Mesendoderm (in vitro differentiated cells): ENCODE data around the gene MACROH2A1. TPM values are rescaled to one million over a fixed set of nuclear protein-coding genes. Genes with fewer than 3 reads are reported as not detected.

ENCODE experiments used
- DNase-seq: peaks from one replicate; pipeline ENCODE4 v3.0.0; 2013
- H2AK5ac ChIP-seq: 2 replicates; pipeline ENCODE4 v1.6.1; 2013; ENCODE audit warnings: low read length, inconsistent platforms
- H2BK120ac ChIP-seq: 2 replicates; pipeline ENCODE4 v1.6.1; 2013; ENCODE audit warnings: low read depth, mild to moderate bottlenecking, low read length, moderate library complexity, mixed read lengths
- H2BK15ac ChIP-seq: replicated peaks from 2 replicates; pipeline ENCODE4 v1.6.1; 2013; ENCODE audit warnings: low read depth, mild to moderate bottlenecking, moderate library complexity
- H2BK5ac ChIP-seq: 2 replicates; pipeline ENCODE4 v1.6.1; 2013; ENCODE audit warnings: low read length, inconsistent platforms
- H3K18ac ChIP-seq: 2 replicates; pipeline ENCODE4 v1.6.1; 2013; ENCODE audit warnings: mild to moderate bottlenecking, low read length, mixed read lengths
- H3K23ac ChIP-seq: one replicate; pipeline ENCODE4 v1.6.1; 2013; ENCODE audit warnings: low read length
- H3K27ac ChIP-seq: 2 replicates; pipeline ENCODE4 v1.5.1; 2013; ENCODE audit warnings: low read depth, mild to moderate bottlenecking, inconsistent platforms, low read length, moderate library complexity
- H3K27me3 ChIP-seq: 2 replicates; pipeline ENCODE4 v1.6.1; 2013; ENCODE audit warnings: low read length, control low read depth, mild to moderate bottlenecking, inconsistent platforms; ENCODE audit not compliant: insufficient read depth, poor library complexity
- H3K36me3 ChIP-seq: 2 replicates; pipeline ENCODE4 v1.6.1; 2013; ENCODE audit warnings: low read length, inconsistent platforms; ENCODE audit not compliant: control insufficient read depth, insufficient read depth
- H3K4ac ChIP-seq: one replicate; pipeline ENCODE4 v1.6.1; 2013; ENCODE audit warnings: low read depth, mild to moderate bottlenecking, low read length, moderate library complexity
- H3K4me1 ChIP-seq: 2 replicates; pipeline ENCODE4 v1.6.1; 2013; ENCODE audit warnings: low read depth, low read length, inconsistent platforms; ENCODE audit not compliant: control insufficient read depth
- H3K4me2 ChIP-seq: 2 replicates; pipeline ENCODE4 v1.6.1; 2013; ENCODE audit warnings: low read length
- H3K4me3 ChIP-seq: 2 replicates; pipeline ENCODE4 v1.5.1; 2013; ENCODE audit warnings: mild to moderate bottlenecking, low read length
- H3K56ac ChIP-seq: one replicate; pipeline ENCODE4 v1.6.1; 2013; ENCODE audit warnings: low read length
- H3K79me1 ChIP-seq: 2 replicates; pipeline ENCODE4 v1.6.1; 2013; ENCODE audit warnings: low read length, inconsistent platforms
- H3K79me2 ChIP-seq: 2 replicates; pipeline ENCODE4 v1.6.1; 2013; ENCODE audit warnings: mild to moderate bottlenecking, low read length; ENCODE audit not compliant: control insufficient read depth, insufficient read depth
- H3K9ac ChIP-seq: 2 replicates; pipeline ENCODE4 v1.6.1; 2013; ENCODE audit warnings: low read length, inconsistent platforms
- H4K5ac ChIP-seq: one replicate; pipeline ENCODE4 v1.6.1; 2013; ENCODE audit warnings: low read length
- H4K8ac ChIP-seq: one replicate; pipeline ENCODE4 v1.6.1; 2013; ENCODE audit warnings: low read depth, mild to moderate bottlenecking, control low read depth, low read length, moderate library complexity
- WGBS: extraction: QIAGEN DNeasy Blood & Tissue Kit; methylation state at CpG from one replicate; pipeline ENCODE4 v1.1.7; 2013; ENCODE audit warnings: low lambda C conversion rate, missing lambda C conversion rate; ENCODE audit not compliant: insufficient coverage; ENCODE audit errors: extremely low coverage; 5-methylcytosine and 5-hydroxymethylcytosine counted together
- polyA plus RNA-seq, 2 experiments: library from polyadenylated mRNA; stranded (reverse); fragments of 200-250 nt; gene quantifications; one replicate each; pipeline ENCODE4 v1.2.3, GENCODE V29; 2013

The MACROH2A1 gene
- polyA plus RNA-seq (2013, experiment 1 of 2), result 89.6 TPM
- polyA plus RNA-seq (2013, experiment 2 of 2), result 91.7 TPM

GRCh38 chr5:135398855-135399793 lies at the start of gene MACROH2A1:
Gene MACROH2A1 (minus strand): TSS chr5:135399231. CDS start chr5:135389093, 10,138 bp downstream.
- peaks cover 10% of the 10 kb centered on the region for H3K79me1 ChIP-seq
- H3K9ac ChIP-seq, result peak within 1 kb of the TSS; percentile 86
- peak within 1 kb of the TSS; percentile 83 for H3K4me2 ChIP-seq
- no peak within 1 kb of the TSS for H2AK5ac ChIP-seq
- H3K36me3 ChIP-seq, result no peaks in the 10 kb centered on the region
- H4K5ac ChIP-seq, result no peak within 1 kb of the TSS
- H2BK120ac ChIP-seq, result peak within 1 kb of the TSS; percentile 66
- peak within 1 kb of the TSS; percentile 98 for H3K27ac ChIP-seq
- H2BK5ac ChIP-seq, result peak within 1 kb of the TSS; percentile 88
- peak within 1 kb of the TSS; percentile 90 for H4K8ac ChIP-seq
- peak; percentile 87 for DNase-seq
- H3K18ac ChIP-seq, result peak within 1 kb of the TSS; percentile 78
- peak within 1 kb of the TSS; percentile 99 for H3K4ac ChIP-seq
- H3K56ac ChIP-seq, result peak within 1 kb of the TSS; percentile 95
- no CpG with 5 or more reads among the region's 109 CpGs for WGBS
- peak within 1 kb of the TSS; percentile 69 for H3K4me3 ChIP-seq
- peak within 1 kb of the TSS; percentile 39 for H3K23ac ChIP-seq
- H3K79me2 ChIP-seq, result peaks cover 32% of the 10 kb centered on the region
- H3K4me1 ChIP-seq, result peaks cover 16% of the 10 kb centered on the region
- peaks cover 2% of the 10 kb centered on the region for H3K27me3 ChIP-seq
- H2BK15ac ChIP-seq, result no peak within 1 kb of the TSS

- H3K4me2 ChIP-seq, result no peak overlapping the region
- no CpG with 5 or more reads among the region's 9 CpGs for WGBS
- H3K27me3 ChIP-seq, result no peaks in the 10 kb centered on the region
- H3K18ac ChIP-seq, result no peak overlapping the region
- no peak overlapping the region for H4K5ac ChIP-seq
- H3K56ac ChIP-seq, result peak overlapping the region; percentile 50
- peak; percentile 78 for DNase-seq
- peak overlapping the region; percentile 28 for H2BK5ac ChIP-seq
- no peaks in the 10 kb centered on the region for H3K36me3 ChIP-seq
- H3K79me2 ChIP-seq, result no peaks in the 10 kb centered on the region
- no peak overlapping the region for H2AK5ac ChIP-seq
- H3K4ac ChIP-seq, result no peak overlapping the region
- no peak overlapping the region for H3K27ac ChIP-seq
- H4K8ac ChIP-seq, result no peak overlapping the region
- no peak overlapping the region for H3K9ac ChIP-seq
- H3K79me1 ChIP-seq, result no peaks in the 10 kb centered on the region
- H3K4me1 ChIP-seq, result peaks cover 10% of the 10 kb centered on the region
- no peak overlapping the region for H2BK120ac ChIP-seq
- H3K23ac ChIP-seq, result no peak overlapping the region
- no peak overlapping the region for H2BK15ac ChIP-seq
- H3K4me3 ChIP-seq, result no peak overlapping the region
Measured at GRCh38 chr5:135448071-135448739, 49.2 kb upstream of the MACROH2A1 start.

GRCh38 chr5:135447298-135447929 lies 48.4 kb upstream of the MACROH2A1 start, which contains the start of gene DCANP1:
Gene DCANP1 (minus strand): TSS chr5:135447348. CDS start chr5:135447108, 240 bp downstream.
- H2BK5ac ChIP-seq, result peak within 1 kb of the TSS; percentile 28
- H3K18ac ChIP-seq, result no peak within 1 kb of the TSS
- H2AK5ac ChIP-seq, result no peak within 1 kb of the TSS
- peak within 1 kb of the TSS; percentile 50 for H3K56ac ChIP-seq
- no peaks in the 10 kb centered on the region for H3K36me3 ChIP-seq
- no peaks in the 10 kb centered on the region for H3K79me1 ChIP-seq
- no peak within 1 kb of the TSS for H3K4me3 ChIP-seq
- H3K4ac ChIP-seq, result no peak within 1 kb of the TSS
- no peak within 1 kb of the TSS for H2BK15ac ChIP-seq
- H3K4me2 ChIP-seq, result no peak within 1 kb of the TSS
- WGBS, result no CpG with 5 or more reads among the region's 5 CpGs
- H4K8ac ChIP-seq, result no peak within 1 kb of the TSS
- no peak within 1 kb of the TSS for H3K23ac ChIP-seq
- H3K4me1 ChIP-seq, result peaks cover 10% of the 10 kb centered on the region
- H3K27ac ChIP-seq, result no peak within 1 kb of the TSS
- H4K5ac ChIP-seq, result no peak within 1 kb of the TSS
- H3K79me2 ChIP-seq, result no peaks in the 10 kb centered on the region
- DNase-seq, result no peak
- H2BK120ac ChIP-seq, result no peak within 1 kb of the TSS
- no peak within 1 kb of the TSS for H3K9ac ChIP-seq
- no peaks in the 10 kb centered on the region for H3K27me3 ChIP-seq

- no peak overlapping the region for H3K9ac ChIP-seq
- H3K18ac ChIP-seq, result no peak overlapping the region
- no peak overlapping the region for H3K4ac ChIP-seq
- no peak overlapping the region for H2BK5ac ChIP-seq
- H4K5ac ChIP-seq, result no peak overlapping the region
- H3K56ac ChIP-seq, result no peak overlapping the region
- no peaks in the 10 kb centered on the region for H3K79me2 ChIP-seq
- H4K8ac ChIP-seq, result no peak overlapping the region
- no peak for DNase-seq
- H3K4me1 ChIP-seq, result peaks cover 10% of the 10 kb centered on the region
- no peaks in the 10 kb centered on the region for H3K36me3 ChIP-seq
- H2BK15ac ChIP-seq, result no peak overlapping the region
- no CpG with 5 or more reads among the region's 7 CpGs for WGBS
- no peak overlapping the region for H2BK120ac ChIP-seq
- no peak overlapping the region for H2AK5ac ChIP-seq
- H3K4me3 ChIP-seq, result no peak overlapping the region
- H3K27me3 ChIP-seq, result no peaks in the 10 kb centered on the region
- H3K27ac ChIP-seq, result no peak overlapping the region
- H3K79me1 ChIP-seq, result no peaks in the 10 kb centered on the region
- H3K4me2 ChIP-seq, result no peak overlapping the region
- no peak overlapping the region for H3K23ac ChIP-seq
Measured at GRCh38 chr5:135446615-135447014, 47.6 kb upstream of the MACROH2A1 start.

DNA sequence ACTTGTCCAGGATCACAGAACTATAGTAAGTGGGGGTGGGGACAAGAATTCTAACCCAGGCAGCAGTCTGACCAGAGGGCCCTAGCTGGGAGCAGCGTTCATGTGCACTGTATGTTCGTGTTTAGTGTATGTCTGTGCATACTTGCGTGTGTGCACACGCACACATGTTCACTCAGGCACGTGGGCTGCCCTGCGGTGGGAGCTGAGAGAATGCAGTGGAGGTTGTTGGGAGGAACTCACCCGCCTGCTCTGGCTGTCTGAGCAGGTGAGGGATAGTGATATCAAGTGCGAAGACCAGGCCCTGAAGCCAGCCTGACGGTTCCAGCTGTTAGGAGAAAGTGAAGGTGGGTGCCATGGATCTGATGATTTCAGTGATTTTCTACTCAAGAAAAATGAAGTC lies 47.2 kb upstream of the MACROH2A1 start:
- Histone ChIP-seq H4K5ac (no peak overlapping the region), H2BK5ac (no peak overlapping the region), H3K18ac (no peak overlapping the region), H3K4ac (no peak overlapping the region), H2BK120ac (no peak overlapping the region), H3K23ac (no peak overlapping the region), H4K8ac (no peak overlapping the region), H3K79me2 (no peaks in the 10 kb centered on the region), H3K27me3 (no peaks in the 10 kb centered on the region), H3K9ac (no peak overlapping the region), H2BK15ac (no peak overlapping the region), H3K4me1 (peaks cover 10% of the 10 kb centered on the region), H3K4me3 (no peak overlapping the region), H3K79me1 (no peaks in the 10 kb centered on the region), H3K56ac (no peak overlapping the region), H2AK5ac (no peak overlapping the region), H3K36me3 (no peaks in the 10 kb centered on the region), H3K27ac (no peak overlapping the region), H3K4me2 (no peak overlapping the region)
- WGBS, result no CpG with 5 or more reads among the region's 9 CpGs
- no peak for DNase-seq
